ENCODE results near the gene MRPS23.

The MRPS23 gene

GRCh38 chr17:57869617-57870282, 19.9 kb upstream of the MRPS23 start:
- no peaks in the 10 kb centered on the region for H3K9me3 ChIP-seq
- H3K36me3 ChIP-seq: peaks cover 22% of the 10 kb centered on the region
- H3K27me3 ChIP-seq: peaks cover 9% of the 10 kb centered on the region
- H3K4me1 ChIP-seq (ENCODE audit: control insufficient read depth in 1 of 2, insufficient read depth in 1 of 2, low read depth in 1 of 2, low read length in 1 of 2): peaks cover 51 to 57% of the 10 kb centered on the region in 2 experiments
- H3K27ac ChIP-seq: no peak overlapping the region
- TF ChIP-seq, protein P1, sequence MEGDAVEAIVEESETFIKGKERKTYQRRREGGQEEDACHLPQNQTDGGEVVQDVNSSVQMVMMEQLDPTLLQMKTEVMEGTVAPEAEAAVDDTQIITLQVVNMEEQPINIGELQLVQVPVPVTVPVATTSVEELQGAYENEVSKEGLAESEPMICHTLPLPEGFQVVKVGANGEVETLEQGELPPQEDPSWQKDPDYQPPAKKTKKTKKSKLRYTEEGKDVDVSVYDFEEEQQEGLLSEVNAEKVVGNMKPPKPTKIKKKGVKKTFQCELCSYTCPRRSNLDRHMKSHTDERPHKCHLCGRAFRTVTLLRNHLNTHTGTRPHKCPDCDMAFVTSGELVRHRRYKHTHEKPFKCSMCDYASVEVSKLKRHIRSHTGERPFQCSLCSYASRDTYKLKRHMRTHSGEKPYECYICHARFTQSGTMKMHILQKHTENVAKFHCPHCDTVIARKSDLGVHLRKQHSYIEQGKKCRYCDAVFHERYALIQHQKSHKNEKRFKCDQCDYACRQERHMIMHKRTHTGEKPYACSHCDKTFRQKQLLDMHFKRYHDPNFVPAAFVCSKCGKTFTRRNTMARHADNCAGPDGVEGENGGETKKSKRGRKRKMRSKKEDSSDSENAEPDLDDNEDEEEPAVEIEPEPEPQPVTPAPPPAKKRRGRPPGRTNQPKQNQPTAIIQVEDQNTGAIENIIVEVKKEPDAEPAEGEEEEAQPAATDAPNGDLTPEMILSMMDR (IDR thresholded peaks at IDR 0.05): no peak
- no peak overlapping the region for H3K4me3 ChIP-seq (ENCODE audit: low read depth in 1 of 2, low read length in 1 of 2)

- TF ChIP-seq, protein P1 (IDR thresholded peaks at IDR 0.05): no peak
- peaks cover 26% of the 10 kb centered on the region for H3K36me3 ChIP-seq
- H3K9me3 ChIP-seq: no peaks in the 10 kb centered on the region
- H3K27ac ChIP-seq: peak overlapping the region; percentile 83
- H3K4me3 ChIP-seq (ENCODE audit: low read depth in 1 of 2, low read length in 1 of 2): peak overlapping the region in 1 of 2 experiments; percentile 28
- peaks cover 45 to 50% of the 10 kb centered on the region in 2 experiments for H3K4me1 ChIP-seq (ENCODE audit: control insufficient read depth in 1 of 2, insufficient read depth in 1 of 2, low read depth in 1 of 2, low read length in 1 of 2)
- peaks cover 2% of the 10 kb centered on the region for H3K27me3 ChIP-seq
Observed at GRCh38 chr17:57868910-57869616, 19.2 kb upstream of the MRPS23 start.

GRCh38 chr17:57868007-57868909, 18.4 kb upstream of the MRPS23 start:
- Histone ChIP-seq H3K4me3 (ENCODE audit: low read depth in 1 of 2, low read length in 1 of 2) (peak overlapping the region; percentile 4 to 28), H3K27ac (peak overlapping the region; percentile 83), H3K4me1 (ENCODE audit: control insufficient read depth in 1 of 2, insufficient read depth in 1 of 2, low read depth in 1 of 2, low read length in 1 of 2) (peaks cover 37 to 42% of the 10 kb centered on the region in 2 experiments), H3K9me3 (no peaks in the 10 kb centered on the region), H3K36me3 (peaks cover 26% of the 10 kb centered on the region), H3K27me3 (no peaks in the 10 kb centered on the region)
- TF ChIP-seq, protein P1 (IDR thresholded peaks at IDR 0.05): peak; percentile 65

GRCh38 chr17:57867126-57867525, 17.3 kb upstream of the MRPS23 start:
- no peaks in the 10 kb centered on the region for H3K9me3 ChIP-seq
- peaks cover 31 to 34% of the 10 kb centered on the region in 2 experiments for H3K4me1 ChIP-seq (ENCODE audit: control insufficient read depth in 1 of 2, insufficient read depth in 1 of 2, low read depth in 1 of 2, low read length in 1 of 2)
- H3K27ac ChIP-seq: peak overlapping the region; percentile 83
- TF ChIP-seq, protein P1 (IDR thresholded peaks at IDR 0.05): no peak
- no peaks in the 10 kb centered on the region for H3K27me3 ChIP-seq
- no peak overlapping the region for H3K4me3 ChIP-seq (ENCODE audit: low read depth in 1 of 2, low read length in 1 of 2)
- H3K36me3 ChIP-seq: peaks cover 23% of the 10 kb centered on the region

DNA sequence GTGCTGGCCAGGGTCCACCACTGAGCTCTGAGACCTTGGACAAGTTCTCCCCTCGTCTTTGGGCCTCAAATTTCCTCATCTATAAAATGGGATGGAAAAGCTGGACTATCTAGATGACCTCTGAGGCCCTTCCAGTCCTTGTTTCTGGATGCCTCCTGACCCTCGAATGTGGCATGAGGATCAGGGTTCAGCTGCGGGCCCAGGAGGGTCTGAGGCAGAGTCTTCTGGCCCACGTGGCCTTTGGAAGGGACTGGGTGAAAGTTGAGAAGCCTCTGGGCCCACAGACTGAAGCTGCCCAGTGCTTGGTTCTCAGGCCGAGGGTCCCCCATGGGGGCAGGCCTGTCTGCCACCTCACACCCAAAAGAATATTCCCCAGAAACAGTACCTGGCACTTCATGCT, 16.9 kb upstream of the MRPS23 start:
- peak overlapping the region; percentile 83 for H3K27ac ChIP-seq
- TF ChIP-seq, protein P1 (IDR thresholded peaks at IDR 0.05): no peak
- H3K4me1 ChIP-seq (ENCODE audit: control insufficient read depth in 1 of 2, insufficient read depth in 1 of 2, low read depth in 1 of 2, low read length in 1 of 2): peaks cover 32 to 35% of the 10 kb centered on the region in 2 experiments
- H3K9me3 ChIP-seq: no peaks in the 10 kb centered on the region
- no peaks in the 10 kb centered on the region for H3K27me3 ChIP-seq
- no peak overlapping the region for H3K4me3 ChIP-seq (ENCODE audit: low read depth in 1 of 2, low read length in 1 of 2)
- H3K36me3 ChIP-seq: peaks cover 21% of the 10 kb centered on the region
